CD14-positive monocyte (primary cell): Measurements from ENCODE around the gene CYP2W1. TPM values are rescaled to one million over a fixed set of nuclear protein-coding genes. Genes with fewer than 3 reads are reported as not detected.

Experiments used
- DNase-seq, 3 donors: peaks; one replicate each; pipeline ENCODE4 v3.0.0-alpha.2; 2011 to 2022
- H2AFZ ChIP-seq: 2 replicates; pipeline ENCODE4 v1.6.0; 2012; ENCODE audit warnings: mild to moderate bottlenecking, low read depth, low read length, inconsistent platforms; ENCODE audit not compliant: insufficient read depth, poor library complexity, severe bottlenecking
- H3K27ac ChIP-seq, 2 donors: 1 replicate in 1 of 2; 2 replicates in 1 of 2; pipeline ENCODE4 v1.5.1; 2012 to 2013; ENCODE audit warnings: low read length in 2 of 2, control low read depth in 1 of 2, inconsistent platforms in 1 of 2, low read depth in 1 of 2, mild to moderate bottlenecking in 1 of 2
- H3K27me3 ChIP-seq, 2 donors: one replicate each; pipeline versions ENCODE4 v1.6.0 to v1.6.1; 2011 to 2013; ENCODE audit warnings: low read length in 2 of 2; ENCODE audit not compliant: control insufficient read depth in 2 of 2, insufficient read depth in 2 of 2
- H3K36me3 ChIP-seq, 2 donors: replicated peaks in 1 of 2; 1 replicate in 1 of 2; 2 replicates in 1 of 2; pipeline versions ENCODE4 v1.5.1 to v1.6.1; 2012 to 2013; ENCODE audit warnings: low read length in 2 of 2, control low read depth in 1 of 2, inconsistent platforms in 1 of 2, mild to moderate bottlenecking in 1 of 2; ENCODE audit not compliant: insufficient read depth in 2 of 2, control insufficient read depth in 1 of 2
- H3K4me1 ChIP-seq, 2 donors: 1 replicate in 1 of 2; 2 replicates in 1 of 2; pipeline versions ENCODE4 v1.5.1 to v1.6.1; 2012 to 2013; ENCODE audit warnings: low read length in 2 of 2, control low read depth in 1 of 2, inconsistent platforms in 1 of 2, mild to moderate bottlenecking in 1 of 2, moderate library complexity in 1 of 2; ENCODE audit not compliant: insufficient read depth in 2 of 2, control insufficient read depth in 1 of 2
- H3K4me2 ChIP-seq: replicated peaks from 2 replicates; pipeline ENCODE3; 2012; ENCODE audit warnings: low read length, moderate library complexity, mild to moderate bottlenecking; ENCODE audit not compliant: poor library complexity, severe bottlenecking; ENCODE audit errors: extremely low read depth
- H3K4me3 ChIP-seq, 3 experiments: fragments of 200-600 bp in 1 of 3; sonication (generic) in 1 of 3; replicated peaks in 1 of 3; 1 replicate in 2 of 3; 2 replicates in 1 of 3; pipeline ENCODE4 v1.5.1; 2011 to 2013; ENCODE audit warnings: low read length in 3 of 3, mild to moderate bottlenecking in 3 of 3, control low read depth in 2 of 3, low read depth in 2 of 3, inconsistent platforms in 1 of 3, moderate library complexity in 1 of 3
- H3K79me2 ChIP-seq: 2 replicates; pipeline ENCODE4 v1.6.0; 2012; ENCODE audit warnings: mild to moderate bottlenecking, control low read depth, inconsistent platforms, low read length, moderate library complexity; ENCODE audit not compliant: insufficient read depth
- H3K9ac ChIP-seq: 2 replicates; pipeline ENCODE4 v1.6.0; 2017; ENCODE audit warnings: low read length, mild to moderate bottlenecking; ENCODE audit not compliant: insufficient read depth, poor library complexity, severe bottlenecking
- H3K9me3 ChIP-seq, 2 donors: replicated peaks in 1 of 2; 1 replicate in 1 of 2; 2 replicates in 1 of 2; pipeline versions ENCODE4 v1.5.1 to v1.6.1; 2012 to 2013; ENCODE audit warnings: low read length in 2 of 2, control low read depth in 1 of 2; ENCODE audit not compliant: control insufficient read depth in 1 of 2, insufficient read depth in 1 of 2
- H4K20me1 ChIP-seq: 2 replicates; pipeline ENCODE4 v1.6.0; 2012; ENCODE audit warnings: mild to moderate bottlenecking, low read length, control low read depth, moderate library complexity; ENCODE audit not compliant: insufficient read depth
- H3K27ac Mint-ChIP-seq, 7 donors: one replicate each; pipeline ENCODE4 v1.8.0; 2020; ENCODE audit warnings: mild to moderate bottlenecking in 7 of 7, mixed read lengths in 7 of 7, moderate library complexity in 6 of 7, inconsistent platforms in 2 of 7
- H3K27me3 Mint-ChIP-seq, 3 donors: one replicate each; pipeline ENCODE4 v1.8.0; 2021 to 2022; ENCODE audit warnings: low read depth in 3 of 3, mild to moderate bottlenecking in 3 of 3, mixed read lengths in 3 of 3, moderate library complexity in 3 of 3, inconsistent platforms in 1 of 3
- H3K36me3 Mint-ChIP-seq, 2 donors: one replicate each; pipeline ENCODE4 v1.8.0; 2020; ENCODE audit warnings: mixed read lengths in 2 of 2, inconsistent platforms in 1 of 2, mild to moderate bottlenecking in 1 of 2
- H3K4me1 Mint-ChIP-seq: one replicate; pipeline ENCODE4 v1.8.0; 2020; ENCODE audit warnings: mild to moderate bottlenecking, mixed read lengths
- H3K4me3 Mint-ChIP-seq, 2 donors: one replicate each; pipeline ENCODE4 v1.8.0; 2020; ENCODE audit warnings: mild to moderate bottlenecking in 2 of 2, mixed read lengths in 2 of 2, moderate library complexity in 1 of 2
- H3K9me3 Mint-ChIP-seq, 7 donors: one replicate each; pipeline ENCODE4 v1.8.0; 2020 to 2022; ENCODE audit warnings: mixed read lengths in 7 of 7, mild to moderate bottlenecking in 6 of 7, moderate library complexity in 6 of 7, inconsistent platforms in 2 of 7
- WGBS: methylation state at CpG from one replicate; pipeline ENCODE4 v1.1.5; 2013; ENCODE audit warnings: missing lambda C conversion rate; ENCODE audit not compliant: insufficient coverage; 5-methylcytosine and 5-hydroxymethylcytosine counted together
- intact Hi-C, 2 donors: fragments of 100-400 bp; cut with micrococcal nuclease; formaldehyde crosslinking; loops; one replicate each; pipeline versions ENCODE4 v1.15.0 to v1.15.1; 2023
- polyA plus RNA-seq, 3 donors: library from polyadenylated mRNA; depleted of rRNA in 1 of 3; unstranded in 2 of 3; stranded (reverse) in 1 of 3; fragments of 300-500 nt in 2 of 3; fragments of >200 nt in 1 of 3; fragmentation: Illumina TruSeq in 2 of 3; gene quantifications; 1 replicate in 2 of 3; 2 replicates in 1 of 3; pipeline ENCODE4 v1.2.3, GENCODE V29; 2012 to 2021
- TF ChIP-seq, protein P1 (sequence below): fragments of 200-600 bp; IDR thresholded peaks from one replicate; pipeline ENCODE4 v1.8.0; 2022; ENCODE audit warnings: antibody characterized with exemption, mild to moderate bottlenecking

CYP2W1 gene
- polyA plus RNA-seq, 3 donors, result not detected

DNA sequence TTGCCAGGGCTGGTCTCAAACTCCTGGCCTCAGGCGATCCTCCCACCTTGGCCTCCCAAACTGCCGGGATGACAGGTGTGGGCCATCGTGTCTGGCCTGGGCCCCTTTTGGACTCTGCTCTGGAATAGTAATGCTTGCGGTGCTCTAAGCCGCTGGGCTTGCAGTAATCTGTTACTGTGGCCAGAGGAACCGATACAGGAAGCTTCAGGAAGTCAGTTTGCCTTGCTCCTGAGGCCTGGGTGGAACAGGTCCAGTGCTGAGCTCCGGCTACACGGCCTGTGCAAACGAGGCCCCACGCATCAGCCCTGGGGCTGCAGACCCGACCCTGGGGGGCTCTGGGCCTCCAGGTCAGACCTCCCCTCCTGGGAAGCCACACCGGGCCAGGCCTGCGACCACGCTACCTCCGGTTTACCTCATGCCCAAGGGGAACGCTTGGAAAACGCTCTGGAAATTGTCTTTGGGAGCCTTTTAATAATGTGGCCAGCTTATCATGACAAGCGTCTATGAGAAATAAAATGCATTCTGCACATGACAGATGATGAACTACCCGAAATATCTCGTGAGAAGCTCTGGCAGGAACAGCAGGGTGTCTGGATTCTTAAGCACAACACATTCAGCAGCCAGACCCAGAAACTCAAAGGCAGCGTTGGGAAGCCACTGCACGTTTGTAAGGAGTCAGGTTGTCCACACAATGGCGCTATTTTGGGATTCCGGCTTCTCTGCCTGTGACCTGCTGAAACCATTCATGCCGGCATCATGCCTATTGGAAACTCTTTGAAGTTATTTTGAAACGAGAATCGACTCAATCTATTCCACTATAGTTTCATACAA lies 18.4 kb upstream of the CYP2W1 start:
- H3K36me3 ChIP-seq, result peaks cover 22 to 30% of the 10 kb centered on the region in 2 donors
- H3K4me1 ChIP-seq, result peaks cover 94 to 100% of the 10 kb centered on the region in 2 donors
- H2AFZ ChIP-seq, result no peak overlapping the region
- peak; percentile 59 to 73 (median 68) for DNase-seq
- WGBS, result 5% methylated on average over 24 of the region's 27 CpGs
- H3K79me2 ChIP-seq, result peaks cover 29% of the 10 kb centered on the region
- no peaks in the 10 kb centered on the region for H3K9me3 Mint-ChIP-seq
- H3K4me2 ChIP-seq, result peak overlapping the region; percentile 68
- no peaks in the 10 kb centered on the region for H3K27me3 ChIP-seq
- peaks cover 93% of the 10 kb centered on the region for H3K4me1 Mint-ChIP-seq
- peak overlapping the region in 2 of 3 experiments; percentile 1 to 61 for H3K4me3 ChIP-seq
- H4K20me1 ChIP-seq, result peaks cover 63% of the 10 kb centered on the region
- H3K36me3 Mint-ChIP-seq, result peaks cover 29 to 36% of the 10 kb centered on the region in 2 donors
- TF ChIP-seq, protein P1, sequence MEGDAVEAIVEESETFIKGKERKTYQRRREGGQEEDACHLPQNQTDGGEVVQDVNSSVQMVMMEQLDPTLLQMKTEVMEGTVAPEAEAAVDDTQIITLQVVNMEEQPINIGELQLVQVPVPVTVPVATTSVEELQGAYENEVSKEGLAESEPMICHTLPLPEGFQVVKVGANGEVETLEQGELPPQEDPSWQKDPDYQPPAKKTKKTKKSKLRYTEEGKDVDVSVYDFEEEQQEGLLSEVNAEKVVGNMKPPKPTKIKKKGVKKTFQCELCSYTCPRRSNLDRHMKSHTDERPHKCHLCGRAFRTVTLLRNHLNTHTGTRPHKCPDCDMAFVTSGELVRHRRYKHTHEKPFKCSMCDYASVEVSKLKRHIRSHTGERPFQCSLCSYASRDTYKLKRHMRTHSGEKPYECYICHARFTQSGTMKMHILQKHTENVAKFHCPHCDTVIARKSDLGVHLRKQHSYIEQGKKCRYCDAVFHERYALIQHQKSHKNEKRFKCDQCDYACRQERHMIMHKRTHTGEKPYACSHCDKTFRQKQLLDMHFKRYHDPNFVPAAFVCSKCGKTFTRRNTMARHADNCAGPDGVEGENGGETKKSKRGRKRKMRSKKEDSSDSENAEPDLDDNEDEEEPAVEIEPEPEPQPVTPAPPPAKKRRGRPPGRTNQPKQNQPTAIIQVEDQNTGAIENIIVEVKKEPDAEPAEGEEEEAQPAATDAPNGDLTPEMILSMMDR, result peak; percentile 23
- peak overlapping the region; percentile 87 to 89 for H3K27ac ChIP-seq
- H3K4me3 Mint-ChIP-seq, result peak overlapping the region; percentile 55 to 80
- intact Hi-C loops, result no loop called here
- peak overlapping the region; percentile 66 for H3K9ac ChIP-seq
- H3K9me3 ChIP-seq, result no peaks in the 10 kb centered on the region
- H3K27ac Mint-ChIP-seq, result peak overlapping the region; percentile 89 to 95 (median 94)
- peaks cover 1 to 9% (median 4%) of the 10 kb centered on the region in 3 donors for H3K27me3 Mint-ChIP-seq

DNA sequence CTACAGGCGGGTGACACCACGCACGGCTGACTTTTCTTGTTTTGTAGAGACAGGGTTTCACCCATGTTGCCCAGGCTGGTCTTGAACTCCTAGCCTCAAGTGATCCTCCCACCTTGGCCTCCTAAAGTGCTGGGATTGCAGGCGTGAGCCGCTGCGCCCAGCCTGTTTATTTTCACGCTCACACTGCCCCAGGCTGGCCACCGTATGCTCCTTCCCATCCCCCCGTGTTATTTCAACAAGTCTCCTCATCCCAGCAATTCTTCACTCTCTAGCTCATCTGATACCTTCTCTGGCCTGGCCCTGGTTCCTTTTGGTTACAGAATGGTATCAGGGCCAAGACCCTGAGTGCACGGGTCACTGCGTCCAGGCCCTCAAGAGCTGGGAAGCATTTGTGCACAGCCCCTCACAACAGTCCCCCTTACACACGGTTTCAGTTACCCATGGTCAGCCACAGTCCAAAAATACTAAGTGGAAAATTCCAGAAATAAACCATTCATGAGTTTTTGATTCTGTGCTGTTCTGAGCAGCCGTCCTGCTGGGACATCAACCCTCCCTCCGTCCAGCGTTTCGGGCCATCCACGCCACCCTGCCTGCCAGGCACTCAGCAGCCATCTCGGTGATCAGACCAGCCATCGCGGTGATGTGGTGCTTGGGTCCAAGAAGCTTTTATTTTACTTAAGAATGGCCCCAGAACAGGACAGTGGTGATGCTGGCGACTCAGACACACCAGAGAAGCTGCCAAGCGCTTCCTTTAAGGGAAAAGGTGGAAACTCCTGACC lies 16.5 kb upstream of the CYP2W1 start:
- H3K9me3 Mint-ChIP-seq, result peaks cover 0 to 1% (median 0%) of the 10 kb centered on the region in 7 donors

More for the DNA sequence above, 16.5 kb upstream of the CYP2W1 start:
- H3K4me1 Mint-ChIP-seq, result peaks cover 86% of the 10 kb centered on the region
- peaks cover 47% of the 10 kb centered on the region for H3K79me2 ChIP-seq
- H3K27me3 ChIP-seq, result no peaks in the 10 kb centered on the region
- H3K27ac ChIP-seq, result peak overlapping the region in 1 of 2 donors; percentile 87
- peak overlapping the region; percentile 32 to 95 (median 75) for H3K27ac Mint-ChIP-seq
- H3K9me3 ChIP-seq, result no peaks in the 10 kb centered on the region
- no peak for DNase-seq
- peaks cover 81 to 87% of the 10 kb centered on the region in 2 donors for H3K4me1 ChIP-seq
- H3K9ac ChIP-seq, result no peak overlapping the region
- H3K4me2 ChIP-seq, result peak overlapping the region; percentile 68
- TF ChIP-seq, protein P1, result no peak
- H3K4me3 ChIP-seq, result no peak overlapping the region
- peaks cover 0 to 6% (median 3%) of the 10 kb centered on the region in 3 donors for H3K27me3 Mint-ChIP-seq
- peaks cover 40 to 54% of the 10 kb centered on the region in 2 donors for H3K36me3 Mint-ChIP-seq
- no peak overlapping the region for H2AFZ ChIP-seq
- peaks cover 81% of the 10 kb centered on the region for H4K20me1 ChIP-seq
- H3K4me3 Mint-ChIP-seq, result peak overlapping the region in 1 of 2 donors; percentile 80
- intact Hi-C loops, result no loop called here
- WGBS, result 85% methylated on average over 18 of the region's 22 CpGs
- peaks cover 27 to 49% of the 10 kb centered on the region in 2 donors for H3K36me3 ChIP-seq
